Naive B cell (primary cell): ENCODE results near the gene ZNF215. TPM values are rescaled to one million over a fixed set of nuclear protein-coding genes. Genes with fewer than 3 reads are reported as not detected.
"Not testable (repeated sequence)": the region's sequence is repeated elsewhere in the genome, so short reads cannot be mapped to it uniquely, and the experiment has no call there.

ENCODE experiments used
- ATAC-seq, 2 donors: fragments of 150-1000 bp; cut with Tn5 transposase; 2 replicates each; pipeline ENCODE4 v1.10.0; 2021; ENCODE audit warnings: low read depth in 2 of 2, mild to moderate bottlenecking in 2 of 2, moderate library complexity in 2 of 2
- DNase-seq: peaks from one replicate; pipeline ENCODE4 v3.0.0; 2022
- H3K27ac Mint-ChIP-seq, 6 donors: one replicate each; pipeline ENCODE4 v1.8.0; 2020 to 2022; ENCODE audit warnings: mild to moderate bottlenecking in 6 of 6, mixed read lengths in 6 of 6, moderate library complexity in 5 of 6, inconsistent platforms in 2 of 6
- H3K27me3 Mint-ChIP-seq, 3 donors: one replicate each; pipeline ENCODE4 v1.8.0; 2021 to 2022; ENCODE audit warnings: mixed read lengths in 3 of 3, mild to moderate bottlenecking in 1 of 3
- H3K36me3 Mint-ChIP-seq, 2 donors: one replicate each; pipeline ENCODE4 v1.8.0; 2020 to 2022; ENCODE audit warnings: mixed read lengths in 2 of 2, inconsistent platforms in 1 of 2, mild to moderate bottlenecking in 1 of 2
- H3K4me1 Mint-ChIP-seq, 3 donors: one replicate each; pipeline ENCODE4 v1.8.0; 2020 to 2022; ENCODE audit warnings: mixed read lengths in 3 of 3, inconsistent platforms in 1 of 3, mild to moderate bottlenecking in 1 of 3, moderate library complexity in 1 of 3
- H3K4me3 Mint-ChIP-seq, 8 donors: one replicate each; pipeline ENCODE4 v1.8.0; 2020 to 2022; ENCODE audit warnings: mild to moderate bottlenecking in 8 of 8, mixed read lengths in 8 of 8, moderate library complexity in 8 of 8, inconsistent platforms in 2 of 8
- H3K9me3 Mint-ChIP-seq, 7 donors: one replicate each; pipeline ENCODE4 v1.8.0; 2020 to 2022; ENCODE audit warnings: mixed read lengths in 7 of 7, mild to moderate bottlenecking in 5 of 7, inconsistent platforms in 2 of 7, moderate library complexity in 1 of 7
- polyA plus RNA-seq, 6 donors: library from polyadenylated mRNA; unstranded; fragments of 300-500 nt; fragmentation: Illumina TruSeq; gene quantifications; one replicate each; pipeline ENCODE4 v1.2.3, GENCODE V29; 2021; ENCODE audit warnings: low read depth in 6 of 6

ZNF215 gene
- under 1 TPM in 3 of 6 donors, not detected in 3; 0.17 to 0.47 (median 0.23) TPM for polyA plus RNA-seq

- H3K27me3 Mint-ChIP-seq = peaks cover 36 to 77% (median 53%) of the 10 kb centered on the region in 3 donors
- peaks cover 0 to 6% (median 0%) of the 10 kb centered on the region in 7 donors for H3K9me3 Mint-ChIP-seq
- H3K4me1 Mint-ChIP-seq = peaks cover 18 to 25% (median 23%) of the 10 kb centered on the region in 3 donors
- DNase-seq = no peak
- H3K27ac Mint-ChIP-seq = peak within 1 kb of the TSS in 5 of 6 donors; percentile 22 to 91 (median 44)
- H3K4me3 Mint-ChIP-seq = peak within 1 kb of the TSS; percentile 69 to 94 (median 87)
- no peaks in the 10 kb centered on the region for H3K36me3 Mint-ChIP-seq
- peak; percentile 30 to 44 for ATAC-seq
Measured at GRCh38 chr11:6926208-6927029, at the start of gene ZNF215. Gene ZNF215, plus strand, starts transcription at chr11:6926426. Its CDS starts 5,847 bp downstream, at chr11:6932273.

DNA sequence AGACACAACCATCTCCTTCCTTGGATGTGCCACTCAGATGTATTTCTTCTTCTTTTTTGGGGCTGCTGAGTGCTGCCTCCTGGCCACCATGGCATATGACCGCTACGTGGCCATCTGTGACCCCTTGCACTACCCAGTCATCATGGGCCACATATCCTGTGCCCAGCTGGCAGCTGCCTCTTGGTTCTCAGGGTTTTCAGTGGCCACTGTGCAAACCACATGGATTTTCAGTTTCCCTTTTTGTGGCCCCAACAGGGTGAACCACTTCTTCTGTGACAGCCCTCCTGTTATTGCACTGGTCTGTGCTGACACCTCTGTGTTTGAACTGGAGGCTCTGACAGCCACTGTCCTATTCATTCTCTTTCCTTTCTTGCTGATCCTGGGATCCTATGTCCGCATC is 49.3 kb upstream of the ZNF215 start:
- Mint-ChIP-seq H3K4me1 (no peaks in the 10 kb centered on the region), H3K27me3 (peaks cover 15 to 30% (median 28%) of the 10 kb centered on the region in 3 donors), H3K36me3 (no peaks in the 10 kb centered on the region), H3K27ac (no peak overlapping the region), H3K9me3 (peaks cover 0 to 7% (median 3%) of the 10 kb centered on the region in 7 donors), H3K4me3 (no peak overlapping the region)
- DNase-seq (no peak), ATAC-seq (no peak)

GRCh38 chr11:6882751-6883150 is 43.5 kb upstream of the ZNF215 start:
- DNase-seq (no peak), ATAC-seq (no peak)
- Mint-ChIP-seq H3K27me3 (peaks cover 10 to 35% (median 28%) of the 10 kb centered on the region in 3 donors), H3K36me3 (no peaks in the 10 kb centered on the region), H3K4me1 (no peaks in the 10 kb centered on the region), H3K27ac (peak overlapping the region in 1 of 6 donors; percentile 27), H3K9me3 (peaks cover 0 to 12% (median 4%) of the 10 kb centered on the region in 7 donors), H3K4me3 (no peak overlapping the region)

DNA sequence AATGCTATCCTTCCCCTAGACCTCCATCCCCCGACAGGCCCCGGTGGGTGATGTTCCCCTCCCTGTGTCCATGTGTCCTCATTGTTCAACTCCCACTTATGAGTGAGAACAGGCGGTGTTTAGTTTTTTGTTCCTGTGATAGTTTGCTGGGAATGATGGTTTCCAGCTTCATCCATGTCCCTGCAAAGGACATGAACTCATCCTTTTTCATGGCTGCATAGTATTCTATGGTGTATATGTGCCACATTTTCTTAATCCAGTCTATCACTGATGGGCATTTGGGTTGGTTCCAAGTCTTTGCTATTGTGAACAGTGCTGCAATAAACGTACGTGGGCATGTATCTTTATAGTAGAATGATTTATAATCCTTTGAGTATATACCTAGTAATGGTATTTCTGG is 38.5 kb upstream of the ZNF215 start:
- H3K9me3 Mint-ChIP-seq = peaks cover 0 to 20% (median 8%) of the 10 kb centered on the region in 7 donors
- not testable (repeated sequence) for ATAC-seq, DNase-seq, H3K36me3 Mint-ChIP-seq, H3K4me1 Mint-ChIP-seq, H3K27ac Mint-ChIP-seq, H3K4me3 Mint-ChIP-seq
- peaks cover 18 to 31% (median 20%) of the 10 kb centered on the region in 3 donors for H3K27me3 Mint-ChIP-seq

DNA sequence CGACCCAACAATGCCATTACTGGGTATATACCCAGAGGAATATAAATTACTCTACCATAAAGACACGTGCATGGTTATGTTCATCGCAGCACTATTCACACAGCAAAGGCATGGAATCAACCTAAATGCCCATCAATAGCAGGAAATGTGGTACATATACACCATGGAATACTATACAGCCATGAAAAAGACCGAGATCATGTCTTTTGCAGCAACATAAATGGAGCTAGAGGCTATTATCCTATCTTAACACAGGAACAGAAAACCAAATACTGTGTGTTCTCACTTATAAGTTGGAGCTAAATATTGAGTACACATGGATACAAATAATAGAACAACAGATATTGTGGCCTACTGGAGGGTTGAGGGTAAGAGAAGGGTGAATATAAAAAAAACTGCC is 37.4 kb upstream of the ZNF215 start:
- no peaks in the 10 kb centered on the region for H3K4me1 Mint-ChIP-seq
- DNase-seq = no peak
- no peak overlapping the region for H3K27ac Mint-ChIP-seq
- peaks cover 16 to 27% (median 18%) of the 10 kb centered on the region in 3 donors for H3K27me3 Mint-ChIP-seq
- no peak overlapping the region for H3K4me3 Mint-ChIP-seq
- H3K36me3 Mint-ChIP-seq = no peaks in the 10 kb centered on the region
- no peak for ATAC-seq
- peaks cover 0 to 20% (median 8%) of the 10 kb centered on the region in 7 donors for H3K9me3 Mint-ChIP-seq

GRCh38 chr11:6889835-6890234 is 36.4 kb upstream of the ZNF215 start:
- Mint-ChIP-seq H3K4me1 (no peaks in the 10 kb centered on the region), H3K36me3 (no peaks in the 10 kb centered on the region), H3K27ac (peak overlapping the region in 1 of 6 donors; percentile 1), H3K4me3 (no peak overlapping the region), H3K9me3 (peaks cover 0 to 20% (median 8%) of the 10 kb centered on the region in 7 donors), H3K27me3 (peaks cover 13 to 26% (median 15%) of the 10 kb centered on the region in 3 donors)
- no peak for DNase-seq
- ATAC-seq = no peak

GRCh38 chr11:6892400-6892799 is 33.8 kb upstream of the ZNF215 start, which contains the start of gene OR2D2:
Gene OR2D2, minus strand, starts transcription at chr11:6892500. Its CDS starts 0 bp downstream, at chr11:6892500.
- ATAC-seq (no peak), DNase-seq (no peak)
- Mint-ChIP-seq H3K36me3 (no peaks in the 10 kb centered on the region), H3K27ac (peak within 1 kb of the TSS in 1 of 6 donors; percentile 44), H3K4me3 (no peak within 1 kb of the TSS), H3K4me1 (no peaks in the 10 kb centered on the region), H3K9me3 (peaks cover 0 to 13% (median 12%) of the 10 kb centered on the region in 7 donors), H3K27me3 (peaks cover 13 to 26% (median 15%) of the 10 kb centered on the region in 3 donors)

DNA sequence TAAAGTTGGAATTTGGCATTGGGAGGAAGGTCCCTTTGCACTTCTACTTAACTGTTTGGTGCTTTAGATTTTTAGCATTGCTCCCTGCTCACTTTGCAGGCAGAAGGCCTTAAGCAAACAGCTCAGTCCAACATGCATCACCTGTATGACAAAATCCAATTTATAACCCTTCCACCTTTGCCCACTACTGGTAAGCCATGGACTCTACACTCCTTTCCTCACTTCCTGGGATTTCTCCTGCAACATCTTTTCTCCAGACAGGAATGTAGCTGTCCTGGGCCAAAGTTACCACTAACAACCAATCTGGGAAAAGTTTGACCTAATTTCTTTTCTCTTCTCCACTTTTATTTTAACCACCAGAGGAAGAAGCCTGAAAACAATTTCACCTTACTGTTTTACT is 32.1 kb upstream of the ZNF215 start:
- no peak overlapping the region for H3K4me3 Mint-ChIP-seq
- ATAC-seq (no peak), DNase-seq (no peak)
- peaks cover 21 to 42% (median 25%) of the 10 kb centered on the region in 3 donors for H3K27me3 Mint-ChIP-seq
- peaks cover 0 to 7% (median 4%) of the 10 kb centered on the region in 7 donors for H3K9me3 Mint-ChIP-seq
- no peak overlapping the region for H3K27ac Mint-ChIP-seq
- H3K4me1 Mint-ChIP-seq = no peaks in the 10 kb centered on the region
- H3K36me3 Mint-ChIP-seq = no peaks in the 10 kb centered on the region

GRCh38 chr11:6895010-6895409 is 31.2 kb upstream of the ZNF215 start:
- ATAC-seq = no peak
- H3K36me3 Mint-ChIP-seq = no peaks in the 10 kb centered on the region
- no peak for DNase-seq
- H3K4me1 Mint-ChIP-seq = no peaks in the 10 kb centered on the region
- H3K4me3 Mint-ChIP-seq = no peak overlapping the region
- no peak overlapping the region for H3K27ac Mint-ChIP-seq
- H3K9me3 Mint-ChIP-seq = peaks cover 0 to 4% (median 0%) of the 10 kb centered on the region in 7 donors
- peaks cover 21 to 44% (median 27%) of the 10 kb centered on the region in 3 donors for H3K27me3 Mint-ChIP-seq

- no peak for DNase-seq
- H3K4me3 Mint-ChIP-seq = no peak overlapping the region
- no peak for ATAC-seq
- H3K27ac Mint-ChIP-seq = no peak overlapping the region
- no peaks in the 10 kb centered on the region for H3K36me3 Mint-ChIP-seq
- peaks cover 5 to 27% (median 22%) of the 10 kb centered on the region in 3 donors for H3K27me3 Mint-ChIP-seq
- peaks cover 0 to 4% (median 0%) of the 10 kb centered on the region in 7 donors for H3K9me3 Mint-ChIP-seq
- no peaks in the 10 kb centered on the region for H3K4me1 Mint-ChIP-seq
Measured at GRCh38 chr11:6898911-6899310, 27.3 kb upstream of the ZNF215 start.

- DNase-seq (no peak), ATAC-seq (no peak)
- Mint-ChIP-seq H3K4me3 (no peak overlapping the region), H3K9me3 (peaks cover 0 to 3% (median 0%) of the 10 kb centered on the region in 7 donors), H3K27ac (no peak overlapping the region), H3K36me3 (no peaks in the 10 kb centered on the region), H3K27me3 (peaks cover 6 to 27% (median 22%) of the 10 kb centered on the region in 3 donors), H3K4me1 (no peaks in the 10 kb centered on the region)
Measured at GRCh38 chr11:6900327-6900999, 25.8 kb upstream of the ZNF215 start.

DNA sequence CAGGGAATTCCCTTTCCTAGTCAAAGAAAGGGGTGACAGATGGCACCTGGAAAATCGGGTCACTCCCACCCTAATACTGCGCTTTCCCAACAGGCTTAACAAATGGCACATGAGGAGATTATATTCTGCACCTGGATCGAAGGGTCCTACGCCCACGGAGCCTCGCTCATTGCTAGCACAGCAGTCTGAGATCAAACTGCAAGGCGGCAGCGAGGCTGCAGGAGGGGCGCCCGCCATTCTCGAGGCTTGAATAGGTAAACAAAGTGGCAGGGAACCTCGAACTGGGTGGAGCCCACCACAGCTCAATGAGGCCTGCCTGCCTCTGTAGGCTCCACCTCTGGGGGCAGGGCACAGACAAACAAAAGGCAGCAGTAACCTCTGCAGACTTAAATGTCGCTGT is 21.4 kb upstream of the ZNF215 start:
- DNase-seq, H3K4me3 Mint-ChIP-seq, H3K27me3 Mint-ChIP-seq, H3K27ac Mint-ChIP-seq, H3K36me3 Mint-ChIP-seq, H3K4me1 Mint-ChIP-seq, H3K9me3 Mint-ChIP-seq, ATAC-seq: not testable (repeated sequence)

DNA sequence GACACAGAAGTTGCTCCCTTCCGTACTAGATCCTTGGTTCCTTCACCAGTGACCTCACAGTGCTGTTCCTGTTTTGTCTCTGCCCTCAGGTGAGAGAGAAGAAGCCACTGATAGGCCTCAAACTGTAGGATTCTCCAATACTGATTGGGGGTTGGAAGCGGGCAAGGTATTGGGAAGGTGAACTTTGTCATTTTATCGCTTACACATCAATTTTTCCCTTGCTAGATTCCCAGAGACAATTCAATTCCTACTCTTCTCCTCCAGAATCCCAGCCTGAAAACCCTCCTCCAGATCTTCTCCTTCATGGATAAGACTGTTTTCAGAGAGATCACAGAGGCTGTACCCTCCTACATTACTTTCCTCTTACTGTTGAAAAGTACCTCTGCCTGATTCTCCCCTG is 14.8 kb upstream of the ZNF215 start:
- Mint-ChIP-seq H3K4me1 (no peaks in the 10 kb centered on the region), H3K4me3 (no peak overlapping the region), H3K27me3 (no peaks in the 10 kb centered on the region), H3K36me3 (no peaks in the 10 kb centered on the region), H3K9me3 (peaks cover 0 to 3% (median 0%) of the 10 kb centered on the region in 7 donors), H3K27ac (peak overlapping the region in 1 of 6 donors; percentile 49)
- DNase-seq (no peak), ATAC-seq (no peak)
